GM19099 (cell line): ENCODE results near the gene RBP3.

ENCODE experiments used
- POLR2A ChIP-seq: IDR thresholded peaks from 3 replicates; pipeline ENCODE4 v1.6.1; 2011; ENCODE audit warnings: low read depth; ENCODE audit not compliant: insufficient read length; ENCODE audit errors: extremely low read depth

The RBP3 gene

DNA sequence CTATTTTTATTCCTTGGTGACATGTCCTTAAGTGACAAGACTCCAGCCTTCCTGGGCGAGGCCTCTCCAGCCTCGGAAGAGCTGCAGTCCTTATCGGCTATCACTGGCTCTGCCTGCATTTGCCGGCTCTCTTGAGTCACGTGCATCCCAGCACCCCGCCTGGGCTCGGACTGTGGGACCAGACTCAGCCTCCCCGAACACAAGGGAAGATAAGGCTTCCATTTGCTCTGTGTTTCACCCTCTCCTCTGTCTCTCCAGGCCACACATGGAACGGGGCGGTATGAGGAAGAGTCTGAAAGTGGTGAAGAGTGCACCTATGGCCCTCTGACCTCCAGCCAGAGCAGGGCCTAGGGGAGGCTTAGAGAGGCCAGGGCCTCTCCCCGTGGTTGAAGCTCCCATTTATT, 21.2 kb upstream of the RBP3 start:
- no peak for TF ChIP-seq POLR2A

- TF ChIP-seq POLR2A, result no peak
Measured at GRCh38 chr10:47329855-47330254, 18.3 kb upstream of the RBP3 start.

DNA sequence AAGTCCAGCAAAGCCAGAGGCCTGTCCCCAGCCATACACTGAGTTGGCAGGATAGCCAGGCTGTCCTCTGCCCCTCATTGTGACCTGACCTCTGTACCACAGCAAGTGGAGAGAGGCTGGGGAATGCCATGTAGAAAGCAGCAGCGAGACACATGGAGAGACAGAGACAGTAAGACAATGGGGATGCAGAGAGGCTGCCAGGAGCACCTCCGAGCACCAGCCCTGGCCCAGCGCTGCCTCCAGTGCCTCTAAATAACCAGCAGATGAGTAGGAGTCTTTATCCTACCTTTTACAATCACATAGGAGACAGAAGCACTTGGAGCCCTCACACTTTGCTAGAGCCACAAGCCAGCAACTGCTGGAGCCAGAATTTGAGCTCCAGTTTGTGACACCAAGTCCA, 17.8 kb upstream of the RBP3 start:
- TF ChIP-seq POLR2A, result no peak

GRCh38 chr10:47330804-47331203, 17.4 kb upstream of the RBP3 start:
- TF ChIP-seq POLR2A, result no peak

GRCh38 chr10:47331491-47331890, 16.7 kb upstream of the RBP3 start:
- TF ChIP-seq POLR2A, result no peak

DNA sequence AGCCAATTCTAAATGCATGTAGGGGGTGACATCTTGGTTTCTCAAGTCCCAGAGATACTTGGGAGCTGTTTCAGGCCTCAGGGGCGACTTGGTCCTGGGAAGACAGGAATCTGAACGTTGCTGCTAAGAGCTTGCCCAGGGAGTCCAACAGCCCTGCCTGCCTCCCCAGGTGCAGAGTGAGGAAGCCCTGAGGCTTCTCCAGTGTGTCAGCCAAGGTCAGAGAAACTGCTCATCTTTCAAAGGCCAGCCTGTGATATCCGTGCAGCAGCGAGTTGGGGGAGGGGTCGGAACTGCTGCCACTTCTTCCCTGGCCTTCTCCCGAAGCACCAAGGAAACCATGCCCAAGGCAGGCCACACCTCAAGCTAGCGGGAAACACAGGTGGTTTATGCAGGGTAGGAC, 16.2 kb upstream of the RBP3 start:
- no peak for TF ChIP-seq POLR2A

GRCh38 chr10:47332371-47332770, 15.8 kb upstream of the RBP3 start:
- no peak for TF ChIP-seq POLR2A

DNA sequence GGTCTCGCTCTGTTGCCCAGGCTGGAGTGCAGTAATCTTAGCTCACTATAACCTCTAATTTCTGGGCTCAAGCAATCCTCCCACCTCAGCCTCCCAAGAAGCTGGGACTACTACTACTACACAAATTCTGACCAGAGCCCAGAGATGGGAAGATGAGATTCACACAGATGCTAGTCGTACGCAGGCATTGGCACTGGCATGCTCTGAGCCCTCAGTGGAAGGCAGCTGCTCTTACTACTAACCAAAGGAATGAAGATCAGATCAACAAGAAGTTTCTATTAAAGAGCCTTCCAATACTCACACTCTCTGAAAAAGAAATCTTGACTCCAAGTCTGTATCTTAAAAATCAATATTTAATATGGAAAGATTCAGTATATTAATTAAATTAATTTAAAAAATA, 15.2 kb upstream of the RBP3 start:
- no peak for TF ChIP-seq POLR2A

- no peak for TF ChIP-seq POLR2A
Measured at GRCh38 chr10:47333532-47333931, 14.6 kb upstream of the RBP3 start.

DNA sequence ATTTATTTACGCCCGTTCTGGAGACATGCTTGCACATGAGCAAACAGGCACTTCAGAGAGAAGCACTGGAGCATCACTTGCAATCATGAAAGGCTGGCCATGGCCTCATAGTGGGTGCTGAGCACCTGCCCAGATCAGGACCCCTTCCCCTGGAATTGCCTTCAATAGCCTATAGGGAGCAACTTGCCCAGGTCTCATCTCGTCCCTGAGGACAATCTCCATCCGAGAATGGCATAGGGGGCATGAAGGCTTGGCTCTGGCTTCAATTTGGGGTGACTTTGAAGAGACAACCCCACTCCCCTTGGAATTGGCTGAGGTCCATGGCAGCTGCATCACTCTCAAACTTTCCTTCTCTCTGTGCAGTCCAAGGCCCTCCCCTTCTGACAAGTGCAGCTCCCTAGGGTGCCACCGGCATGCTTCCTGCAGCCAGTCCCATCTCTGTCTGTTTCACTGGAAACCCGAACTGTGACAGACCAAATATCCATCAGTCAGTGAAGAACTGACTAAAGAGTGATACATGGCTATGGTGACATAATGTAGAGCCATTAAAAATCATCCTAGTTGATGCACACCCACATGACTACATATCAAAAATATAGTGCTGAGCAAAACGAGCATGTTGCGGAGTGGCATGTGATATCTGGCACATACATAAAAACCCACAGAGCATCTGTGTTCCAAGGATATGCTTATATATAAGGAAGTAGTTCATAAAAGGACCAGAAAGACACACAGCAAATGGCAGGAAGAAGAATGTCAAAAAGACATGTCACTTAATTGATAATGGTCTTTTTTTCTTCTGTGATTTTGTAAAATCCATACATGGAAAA, 13.5 kb upstream of the RBP3 start:
- TF ChIP-seq POLR2A, result no peak

DNA sequence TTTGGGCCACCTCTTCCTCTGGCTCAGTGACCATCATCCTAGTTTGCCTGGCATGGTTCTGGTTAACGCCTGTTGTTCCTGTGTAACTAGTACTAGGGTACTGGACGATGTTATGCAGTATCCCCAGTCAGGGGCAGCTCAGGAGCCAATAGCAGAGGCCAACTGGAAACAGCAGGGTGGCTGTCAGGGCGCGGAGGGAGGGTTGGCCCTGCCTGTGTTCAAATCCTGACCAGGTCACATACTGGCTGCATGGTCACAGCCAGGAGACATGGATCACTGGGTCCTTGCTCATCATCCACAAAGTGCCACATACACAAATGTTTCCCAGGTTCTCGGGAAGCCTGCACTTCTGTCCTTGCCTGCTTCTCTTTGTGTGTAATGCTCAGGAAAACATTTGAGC, 12.3 kb upstream of the RBP3 start:
- no peak for TF ChIP-seq POLR2A

- no peak for TF ChIP-seq POLR2A
Measured at GRCh38 chr10:47336387-47337134, 11.6 kb upstream of the RBP3 start.

DNA sequence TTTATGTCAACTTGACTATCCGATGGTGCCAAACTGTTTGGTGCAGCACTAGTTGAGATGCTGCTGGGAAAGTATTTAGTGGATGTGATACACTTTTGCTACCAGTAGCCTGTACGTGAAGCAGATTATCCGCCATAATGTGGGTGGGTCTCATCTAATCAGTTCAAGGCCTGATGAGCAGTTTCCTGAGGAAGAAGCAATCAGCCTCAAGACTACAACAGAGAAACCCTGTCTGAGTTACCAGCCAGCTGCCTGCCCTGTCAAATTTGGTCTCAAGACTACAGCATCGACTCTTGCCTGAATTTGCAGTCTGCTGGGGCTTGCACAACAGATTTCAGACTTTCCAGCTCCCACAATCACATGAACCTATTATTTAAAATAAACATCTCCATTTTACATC, 10.9 kb upstream of the RBP3 start:
- no peak for TF ChIP-seq POLR2A

DNA sequence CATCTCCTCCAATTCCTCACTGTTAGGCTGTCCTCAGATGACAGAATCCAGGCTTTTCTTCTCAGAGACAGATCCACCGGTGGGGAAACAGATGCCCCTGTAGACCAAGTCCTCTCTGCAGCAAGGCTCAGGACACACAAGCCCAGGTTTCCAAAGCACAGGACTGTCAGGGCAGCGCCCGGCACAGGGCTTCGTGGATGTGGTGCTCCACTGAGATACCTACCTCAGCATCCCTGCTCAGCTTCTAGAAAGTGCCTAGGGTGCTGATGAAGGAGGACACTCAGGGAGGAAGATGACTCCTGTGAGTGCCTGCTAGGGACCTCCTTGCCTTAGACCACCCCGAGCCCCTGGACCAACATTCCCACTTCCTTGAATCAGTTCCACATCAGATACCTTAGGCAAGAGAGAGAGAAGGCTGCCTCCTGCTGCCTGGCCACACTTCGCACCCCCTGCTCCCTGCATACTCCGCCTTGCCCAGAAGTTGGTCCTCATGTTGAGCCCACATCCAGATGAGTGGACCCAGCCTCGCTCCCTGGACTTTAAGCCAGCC, 8.9 kb upstream of the RBP3 start:
- no peak for TF ChIP-seq POLR2A

- TF ChIP-seq POLR2A, result no peak
Measured at GRCh38 chr10:47339759-47340607, 8.2 kb upstream of the RBP3 start.

DNA sequence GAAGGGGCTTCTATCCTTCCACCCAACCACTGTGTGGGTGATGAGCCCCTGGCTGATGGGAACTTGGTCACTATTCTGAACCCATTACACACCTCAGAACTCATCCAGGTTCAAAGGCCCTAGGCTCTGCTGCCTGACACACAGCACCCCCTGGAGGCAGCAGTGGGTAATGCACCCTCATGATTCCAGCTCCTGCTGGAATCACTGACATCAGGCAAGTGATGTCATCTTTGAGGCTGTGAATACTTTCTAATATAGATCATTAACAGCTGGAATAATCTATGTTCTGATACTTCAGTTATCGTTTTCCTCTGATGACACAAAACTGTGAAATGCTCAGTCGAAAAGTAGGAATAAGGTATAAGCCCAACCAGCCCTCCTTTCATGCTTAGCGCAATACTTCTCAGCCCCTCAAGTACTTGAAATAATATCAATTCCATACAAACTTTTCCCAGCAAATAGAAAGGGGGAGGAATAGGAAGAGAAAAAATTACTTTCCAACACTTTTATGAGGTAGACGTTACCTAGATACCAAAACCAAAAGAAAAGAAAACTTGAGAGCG, 7.5 kb upstream of the RBP3 start:
- TF ChIP-seq POLR2A, result no peak
